OCI-LY7 (cell line): ENCODE data around the gene MAEA.

Experiments used
- EZH2phosphoT487 ChIP-seq: fragments of 200-600 bp; sonication (generic); IDR thresholded peaks from 2 replicates; pipeline ENCODE4 v1.6.1; 2018; ENCODE audit warnings: low read depth, borderline replicate concordance, mild to moderate bottlenecking, mixed run types, antibody characterized with exemption, low read length, moderate library complexity, mixed read lengths
- TF ChIP-seq, protein P1 (sequence below): fragments of 200-600 bp; sonication (generic); conservative IDR thresholded peaks from 2 replicates; pipeline ENCODE4 v1.5.1; 2014; ENCODE audit warnings: mild to moderate bottlenecking, antibody characterized with exemption, low read length, moderate library complexity, mixed read lengths

DNA sequence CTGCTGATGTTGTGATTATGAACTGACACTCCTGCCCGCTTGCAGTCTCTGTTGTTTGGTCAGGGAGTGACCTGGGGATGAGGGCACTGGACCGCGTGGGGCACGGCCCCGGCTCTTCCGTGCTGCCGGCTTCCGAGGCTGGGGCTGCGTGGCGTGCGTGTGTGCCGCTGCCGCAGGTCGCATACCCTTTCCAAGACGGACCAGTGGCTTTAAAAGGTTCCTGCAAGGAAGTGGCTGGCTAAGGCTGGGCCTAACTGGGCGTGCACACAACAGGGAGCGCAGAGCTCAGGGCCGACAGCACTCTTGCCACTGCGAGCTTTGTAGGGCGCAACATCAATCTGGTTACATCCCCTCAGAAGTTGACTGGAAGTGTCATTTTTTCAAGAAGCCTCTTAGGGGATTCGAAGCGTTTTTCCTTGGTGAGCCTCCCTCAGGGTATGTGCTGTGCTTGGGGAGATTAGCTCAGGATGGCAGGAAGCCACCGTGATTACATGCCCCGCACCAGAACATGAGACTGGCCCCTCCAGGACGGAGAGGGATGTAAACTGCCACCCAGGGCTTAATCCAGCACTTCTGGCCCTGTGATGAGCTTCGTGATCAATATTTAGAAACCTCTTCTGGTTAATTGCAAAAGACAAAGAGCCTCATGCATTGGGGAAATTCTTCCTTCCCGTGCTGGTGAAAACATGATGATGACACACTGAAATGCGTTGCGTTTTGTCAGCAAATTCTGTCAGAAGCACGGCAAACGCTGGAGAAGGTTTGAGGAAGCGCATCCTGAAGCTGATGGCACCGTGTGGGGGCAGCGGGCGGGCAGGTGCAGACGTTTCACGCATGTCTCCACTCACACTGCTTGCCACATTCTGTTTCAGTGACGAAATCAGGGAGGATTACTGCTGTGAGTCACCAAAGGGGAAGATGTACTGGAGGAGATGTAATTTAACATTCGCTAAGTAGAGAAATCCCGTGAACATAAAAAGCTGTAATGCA is 11.1 kb downstream of the MAEA start:
- TF ChIP-seq, protein P1, sequence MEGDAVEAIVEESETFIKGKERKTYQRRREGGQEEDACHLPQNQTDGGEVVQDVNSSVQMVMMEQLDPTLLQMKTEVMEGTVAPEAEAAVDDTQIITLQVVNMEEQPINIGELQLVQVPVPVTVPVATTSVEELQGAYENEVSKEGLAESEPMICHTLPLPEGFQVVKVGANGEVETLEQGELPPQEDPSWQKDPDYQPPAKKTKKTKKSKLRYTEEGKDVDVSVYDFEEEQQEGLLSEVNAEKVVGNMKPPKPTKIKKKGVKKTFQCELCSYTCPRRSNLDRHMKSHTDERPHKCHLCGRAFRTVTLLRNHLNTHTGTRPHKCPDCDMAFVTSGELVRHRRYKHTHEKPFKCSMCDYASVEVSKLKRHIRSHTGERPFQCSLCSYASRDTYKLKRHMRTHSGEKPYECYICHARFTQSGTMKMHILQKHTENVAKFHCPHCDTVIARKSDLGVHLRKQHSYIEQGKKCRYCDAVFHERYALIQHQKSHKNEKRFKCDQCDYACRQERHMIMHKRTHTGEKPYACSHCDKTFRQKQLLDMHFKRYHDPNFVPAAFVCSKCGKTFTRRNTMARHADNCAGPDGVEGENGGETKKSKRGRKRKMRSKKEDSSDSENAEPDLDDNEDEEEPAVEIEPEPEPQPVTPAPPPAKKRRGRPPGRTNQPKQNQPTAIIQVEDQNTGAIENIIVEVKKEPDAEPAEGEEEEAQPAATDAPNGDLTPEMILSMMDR = no peak
- no peak for TF ChIP-seq EZH2phosphoT487
